Measurements from ENCODE around the gene CLEC4G. TPM values are rescaled to one million over a fixed set of nuclear protein-coding genes. Genes with fewer than 3 reads are reported as not detected.

Gene CLEC4G
- total and polyA plus RNA-seq, 2 donors (not counting 3 experiments of a cell fraction or from before 2014, with no cell fraction given): not detected

DNA sequence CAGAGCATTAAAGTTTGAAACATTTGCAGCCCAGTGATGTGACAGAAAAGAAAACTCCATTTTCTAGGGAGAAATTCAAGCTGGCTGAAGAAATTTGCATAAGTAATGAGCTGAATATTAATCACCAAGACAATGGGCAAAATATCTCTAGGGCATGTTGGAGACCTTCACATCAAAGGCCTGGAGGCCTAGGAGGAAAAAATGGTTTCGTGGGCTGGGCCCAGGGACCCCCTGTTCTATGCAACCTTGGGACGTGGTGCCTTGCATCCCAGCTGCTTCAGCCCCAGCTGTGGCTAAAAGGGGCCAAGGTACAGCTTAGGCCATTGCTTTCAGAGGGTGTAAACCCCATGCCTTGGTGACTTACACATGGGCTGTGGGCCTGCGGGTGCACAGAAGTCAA, 25.4 kb upstream of the CLEC4G start:
- dilution Hi-C loops (cut with MboI; ENCODE audit: extremely low pct_ligation_motif_present, low sequenced_read_pairs): no loop called here
- Histone ChIP-seq H3K9me3 (replicated peaks; ENCODE audit: control insufficient read depth, insufficient read depth, low read length) (no peaks in the 10 kb centered on the region), H3K9me1 (replicated peaks; ENCODE audit: control insufficient read depth, extremely low read depth, insufficient read depth, low read length) (no peaks in the 10 kb centered on the region), H3K4me3 (replicated peaks in 1 of 3; ENCODE audit: insufficient read depth in 1 of 3, low read depth in 1 of 3, low read length in 3 of 3) (no peak overlapping the region), H3K36me3 (ENCODE audit: control insufficient read depth in 2 of 2, extremely low read depth in 1 of 2, insufficient read depth in 2 of 2, low read length in 2 of 2) (no peaks in the 10 kb centered on the region), H3K79me2 (ENCODE audit: control insufficient read depth, insufficient read depth, low read length) (no peaks in the 10 kb centered on the region), H2AFZ (ENCODE audit: low read depth, low read length) (no peak overlapping the region), H4K20me1 (replicated peaks; ENCODE audit: control insufficient read depth, extremely low read depth, insufficient read depth, low read length) (no peaks in the 10 kb centered on the region), H3K27ac (ENCODE audit: insufficient read depth, low read depth, low read length) (no peak overlapping the region), H3K27me3 (ENCODE audit: control insufficient read depth in 2 of 2, insufficient read depth in 2 of 2, low read length in 2 of 2) (no peaks in the 10 kb centered on the region), H3K4me1 (ENCODE audit: control insufficient read depth, extremely low read depth, insufficient read depth, low read length) (no peaks in the 10 kb centered on the region), H3K4me2 (ENCODE audit: insufficient read depth, low read length) (no peak overlapping the region), H3K9ac (replicated peaks; ENCODE audit: extremely low read depth, insufficient read depth, low read length) (no peak overlapping the region)
- intact Hi-C loops (cut with micrococcal nuclease): no loop called here
- TF ChIP-seq, protein P1, sequence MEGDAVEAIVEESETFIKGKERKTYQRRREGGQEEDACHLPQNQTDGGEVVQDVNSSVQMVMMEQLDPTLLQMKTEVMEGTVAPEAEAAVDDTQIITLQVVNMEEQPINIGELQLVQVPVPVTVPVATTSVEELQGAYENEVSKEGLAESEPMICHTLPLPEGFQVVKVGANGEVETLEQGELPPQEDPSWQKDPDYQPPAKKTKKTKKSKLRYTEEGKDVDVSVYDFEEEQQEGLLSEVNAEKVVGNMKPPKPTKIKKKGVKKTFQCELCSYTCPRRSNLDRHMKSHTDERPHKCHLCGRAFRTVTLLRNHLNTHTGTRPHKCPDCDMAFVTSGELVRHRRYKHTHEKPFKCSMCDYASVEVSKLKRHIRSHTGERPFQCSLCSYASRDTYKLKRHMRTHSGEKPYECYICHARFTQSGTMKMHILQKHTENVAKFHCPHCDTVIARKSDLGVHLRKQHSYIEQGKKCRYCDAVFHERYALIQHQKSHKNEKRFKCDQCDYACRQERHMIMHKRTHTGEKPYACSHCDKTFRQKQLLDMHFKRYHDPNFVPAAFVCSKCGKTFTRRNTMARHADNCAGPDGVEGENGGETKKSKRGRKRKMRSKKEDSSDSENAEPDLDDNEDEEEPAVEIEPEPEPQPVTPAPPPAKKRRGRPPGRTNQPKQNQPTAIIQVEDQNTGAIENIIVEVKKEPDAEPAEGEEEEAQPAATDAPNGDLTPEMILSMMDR (IDR thresholded peaks at IDR 0.05; ENCODE audit: extremely low read depth in 1 of 2, insufficient read depth in 1 of 2, low read depth in 1 of 2, low read length in 2 of 2): no peak
- TF ChIP-seq MYC (IDR thresholded peaks at IDR 0.05; ENCODE audit: low read depth, low read length): no peak
- FAIRE-seq: no peak
- ChIA-PET POLR2A (no interaction called here), CTCF (no interaction called here)
- no TSS peak for BruUV-seq (replicated peaks)
- DNase-seq (ENCODE audit: low read depth, low spot score): no peak

DNA sequence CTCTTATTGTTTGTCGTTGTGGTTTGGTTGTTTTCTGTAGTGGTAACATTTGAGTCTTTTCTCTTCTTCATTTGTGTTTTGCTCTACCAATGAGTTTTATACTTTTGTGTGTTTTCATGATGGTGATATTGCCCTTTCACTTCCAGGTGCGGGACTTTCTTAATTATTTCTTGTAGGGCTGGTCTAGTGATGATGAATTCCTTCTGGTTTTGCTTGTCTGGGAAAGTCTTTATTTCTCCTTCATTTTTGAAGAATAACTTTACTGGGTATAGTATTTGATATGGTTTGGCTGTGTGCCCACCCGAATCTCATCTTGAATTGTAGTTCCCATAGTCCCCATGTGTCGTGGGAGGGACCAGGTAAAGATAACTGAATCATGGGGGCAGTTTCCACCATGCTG, 24.3 kb upstream of the CLEC4G start:
- DNase-seq (ENCODE audit: low read depth, low spot score) (no peak), FAIRE-seq (no peak)
- TF ChIP-seq JUN (IDR thresholded peaks at IDR 0.05; ENCODE audit: borderline replicate concordance, insufficient read depth, insufficient read length, low read depth): no peak
- TF ChIP-seq, protein P2, sequence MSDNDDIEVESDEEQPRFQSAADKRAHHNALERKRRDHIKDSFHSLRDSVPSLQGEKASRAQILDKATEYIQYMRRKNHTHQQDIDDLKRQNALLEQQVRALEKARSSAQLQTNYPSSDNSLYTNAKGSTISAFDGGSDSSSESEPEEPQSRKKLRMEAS (IDR thresholded peaks at IDR 0.05; ENCODE audit: insufficient read depth, insufficient read length): no peak
- TF ChIP-seq, protein P1 (IDR thresholded peaks at IDR 0.05; ENCODE audit: extremely low read depth in 1 of 2, insufficient read depth in 1 of 2, low read depth in 1 of 2, low read length in 2 of 2): no peak
- Histone ChIP-seq H3K9me1 (replicated peaks; ENCODE audit: control insufficient read depth, extremely low read depth, insufficient read depth, low read length) (no peaks in the 10 kb centered on the region), H3K4me2 (ENCODE audit: insufficient read depth, low read length) (no peak overlapping the region), H2AFZ (ENCODE audit: low read depth, low read length) (no peak overlapping the region), H3K36me3 (ENCODE audit: control insufficient read depth in 2 of 2, extremely low read depth in 1 of 2, insufficient read depth in 2 of 2, low read length in 2 of 2) (no peaks in the 10 kb centered on the region), H3K4me3 (replicated peaks in 1 of 3; ENCODE audit: insufficient read depth in 1 of 3, low read depth in 1 of 3, low read length in 3 of 3) (no peak overlapping the region), H4K20me1 (replicated peaks; ENCODE audit: control insufficient read depth, extremely low read depth, insufficient read depth, low read length) (no peaks in the 10 kb centered on the region), H3K4me1 (ENCODE audit: control insufficient read depth, extremely low read depth, insufficient read depth, low read length) (no peaks in the 10 kb centered on the region), H3K79me2 (ENCODE audit: control insufficient read depth, insufficient read depth, low read length) (no peaks in the 10 kb centered on the region), H3K27me3 (ENCODE audit: control insufficient read depth in 2 of 2, insufficient read depth in 2 of 2, low read length in 2 of 2) (no peaks in the 10 kb centered on the region), H3K27ac (ENCODE audit: insufficient read depth, low read depth, low read length) (no peak overlapping the region), H3K9ac (replicated peaks; ENCODE audit: extremely low read depth, insufficient read depth, low read length) (no peak overlapping the region), H3K9me3 (replicated peaks; ENCODE audit: control insufficient read depth, insufficient read depth, low read length) (no peaks in the 10 kb centered on the region)
- CTCF ChIA-PET: interaction anchor here (1.2 kb wide), 1 partner anchor 75 kb away, joined by 4 read pairs; the partner anchor contains the start of gene TRAPPC5
- POLR2A ChIA-PET: no interaction called here
- BruUV-seq (replicated peaks): no TSS peak
- dilution Hi-C loops (cut with MboI; ENCODE audit: extremely low pct_ligation_motif_present, low sequenced_read_pairs) (no loop called here), intact Hi-C loops (cut with micrococcal nuclease) (no loop called here)

All from endothelial cell of umbilical vein (primary cell).